Right lobe of liver (tissue), 4 donors: ENCODE results near the gene TNRC18.
"Not testable (repeated sequence)": the region's sequence is repeated elsewhere in the genome, so short reads cannot be mapped to it uniquely, and the experiment has no call there.

ENCODE experiments used
- POLR2A ChIP-seq: fragments of 450-650 bp; IDR thresholded peaks from one replicate; pipeline ENCODE4 v1.6.1; 2017; ENCODE audit warnings: antibody characterized with exemption, mild to moderate bottlenecking
- TF ChIP-seq, protein P1 (sequence below), 4 donors: fragments of 200-600 bp in 3 of 4; fragments of 450-650 bp in 1 of 4; IDR thresholded peaks; one replicate each; pipeline versions ENCODE4 v1.5.1 to v1.8.0; 2016 to 2022; ENCODE audit warnings: antibody characterized with exemption in 4 of 4, mild to moderate bottlenecking in 2 of 4
- donor health status: DM: no; HTN: no; CAD: no.
- donor health status: DM: no; HTN: no; CAD: no.
- donor health status: DM: no; HTN: yes; CAD: no.

DNA sequence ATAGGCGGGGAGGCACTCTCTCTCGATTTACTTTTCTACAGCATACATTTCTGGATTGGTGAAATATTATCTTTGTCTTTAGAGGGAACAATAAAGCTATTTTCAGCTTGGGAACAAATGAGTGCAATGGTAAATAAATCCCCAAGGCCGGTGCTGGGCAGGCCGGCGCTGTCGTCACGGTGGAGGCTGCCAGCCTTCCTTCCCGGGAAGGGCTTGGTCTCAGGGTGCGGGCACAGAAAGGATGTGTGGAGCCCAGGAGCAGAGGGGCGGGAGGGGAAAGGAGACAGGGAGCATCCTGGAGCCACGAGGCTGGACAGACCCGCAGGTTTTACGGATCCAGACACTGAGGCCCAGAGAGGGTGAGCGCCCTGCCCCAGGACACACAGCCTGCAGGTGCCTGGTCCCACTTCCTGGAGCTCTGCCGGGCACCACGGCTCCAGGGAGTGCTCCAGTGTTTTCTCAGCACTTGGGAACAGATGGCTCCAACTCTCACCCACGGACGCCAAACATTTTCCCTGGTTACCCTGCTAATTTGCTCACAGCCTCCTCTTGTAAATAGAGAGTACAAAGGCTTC, 149.7 kb downstream of the TNRC18 start:
- TF ChIP-seq, protein P1, sequence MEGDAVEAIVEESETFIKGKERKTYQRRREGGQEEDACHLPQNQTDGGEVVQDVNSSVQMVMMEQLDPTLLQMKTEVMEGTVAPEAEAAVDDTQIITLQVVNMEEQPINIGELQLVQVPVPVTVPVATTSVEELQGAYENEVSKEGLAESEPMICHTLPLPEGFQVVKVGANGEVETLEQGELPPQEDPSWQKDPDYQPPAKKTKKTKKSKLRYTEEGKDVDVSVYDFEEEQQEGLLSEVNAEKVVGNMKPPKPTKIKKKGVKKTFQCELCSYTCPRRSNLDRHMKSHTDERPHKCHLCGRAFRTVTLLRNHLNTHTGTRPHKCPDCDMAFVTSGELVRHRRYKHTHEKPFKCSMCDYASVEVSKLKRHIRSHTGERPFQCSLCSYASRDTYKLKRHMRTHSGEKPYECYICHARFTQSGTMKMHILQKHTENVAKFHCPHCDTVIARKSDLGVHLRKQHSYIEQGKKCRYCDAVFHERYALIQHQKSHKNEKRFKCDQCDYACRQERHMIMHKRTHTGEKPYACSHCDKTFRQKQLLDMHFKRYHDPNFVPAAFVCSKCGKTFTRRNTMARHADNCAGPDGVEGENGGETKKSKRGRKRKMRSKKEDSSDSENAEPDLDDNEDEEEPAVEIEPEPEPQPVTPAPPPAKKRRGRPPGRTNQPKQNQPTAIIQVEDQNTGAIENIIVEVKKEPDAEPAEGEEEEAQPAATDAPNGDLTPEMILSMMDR (IDR thresholded peaks at IDR 0.05): not testable (repeated sequence)
- not testable (repeated sequence) for TF ChIP-seq POLR2A
